ENCODE measurements around the gene PTTG1IP2. TPM values are rescaled to one million over a fixed set of nuclear protein-coding genes. Genes with fewer than 3 reads are reported as not detected.

The PTTG1IP2 gene
- polyA plus RNA-seq, 2 of the 4 experiments (the other 2 are of a cell fraction): not detected

DNA sequence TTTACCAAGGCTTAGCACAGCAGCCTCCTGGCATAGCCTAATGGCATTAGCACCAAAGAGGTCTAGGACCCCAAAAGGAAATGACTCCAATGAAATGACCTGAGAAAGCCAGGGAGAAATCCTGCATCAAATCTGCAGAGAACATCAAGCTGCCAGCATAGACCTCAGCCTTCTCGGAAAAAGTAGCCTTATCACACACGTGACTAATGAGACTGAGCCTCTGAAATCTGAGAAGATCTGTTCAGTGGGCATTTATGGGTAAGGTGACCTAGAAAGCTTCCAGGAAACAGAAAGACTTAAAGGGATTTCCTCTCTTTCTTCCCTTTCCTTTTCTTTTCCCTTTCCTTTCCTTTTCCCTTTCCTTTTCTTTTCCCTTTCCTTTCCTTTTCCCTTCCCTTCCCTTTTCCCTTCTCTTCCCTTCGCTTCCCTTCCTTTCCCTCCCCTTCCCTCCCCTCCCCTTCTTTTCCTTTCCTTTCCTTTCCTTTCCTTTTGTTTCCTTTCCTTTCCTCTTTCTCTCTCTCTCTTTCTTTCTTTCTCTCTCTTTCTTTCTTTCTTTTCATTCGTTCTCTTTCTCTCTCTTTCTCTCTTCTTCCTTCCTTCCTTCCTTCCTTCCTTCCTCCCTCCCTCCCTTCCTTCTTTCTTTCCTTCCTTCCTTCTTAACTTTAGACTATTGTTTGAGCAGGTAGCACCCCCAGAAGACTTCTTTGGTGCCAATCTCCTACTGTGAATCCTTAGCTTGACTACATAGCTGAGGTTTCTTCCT is 23.1 kb upstream of the PTTG1IP2 start:
- no peak for TF ChIP-seq EP300 (IDR thresholded peaks at IDR 0.05)
- no peak for TF ChIP-seq RCOR1 (IDR thresholded peaks at IDR 0.05; ENCODE audit: low read depth, low read length)
- no peak for TF ChIP-seq NR3C1 (IDR thresholded peaks at IDR 0.05)
- TF ChIP-seq, protein P1, sequence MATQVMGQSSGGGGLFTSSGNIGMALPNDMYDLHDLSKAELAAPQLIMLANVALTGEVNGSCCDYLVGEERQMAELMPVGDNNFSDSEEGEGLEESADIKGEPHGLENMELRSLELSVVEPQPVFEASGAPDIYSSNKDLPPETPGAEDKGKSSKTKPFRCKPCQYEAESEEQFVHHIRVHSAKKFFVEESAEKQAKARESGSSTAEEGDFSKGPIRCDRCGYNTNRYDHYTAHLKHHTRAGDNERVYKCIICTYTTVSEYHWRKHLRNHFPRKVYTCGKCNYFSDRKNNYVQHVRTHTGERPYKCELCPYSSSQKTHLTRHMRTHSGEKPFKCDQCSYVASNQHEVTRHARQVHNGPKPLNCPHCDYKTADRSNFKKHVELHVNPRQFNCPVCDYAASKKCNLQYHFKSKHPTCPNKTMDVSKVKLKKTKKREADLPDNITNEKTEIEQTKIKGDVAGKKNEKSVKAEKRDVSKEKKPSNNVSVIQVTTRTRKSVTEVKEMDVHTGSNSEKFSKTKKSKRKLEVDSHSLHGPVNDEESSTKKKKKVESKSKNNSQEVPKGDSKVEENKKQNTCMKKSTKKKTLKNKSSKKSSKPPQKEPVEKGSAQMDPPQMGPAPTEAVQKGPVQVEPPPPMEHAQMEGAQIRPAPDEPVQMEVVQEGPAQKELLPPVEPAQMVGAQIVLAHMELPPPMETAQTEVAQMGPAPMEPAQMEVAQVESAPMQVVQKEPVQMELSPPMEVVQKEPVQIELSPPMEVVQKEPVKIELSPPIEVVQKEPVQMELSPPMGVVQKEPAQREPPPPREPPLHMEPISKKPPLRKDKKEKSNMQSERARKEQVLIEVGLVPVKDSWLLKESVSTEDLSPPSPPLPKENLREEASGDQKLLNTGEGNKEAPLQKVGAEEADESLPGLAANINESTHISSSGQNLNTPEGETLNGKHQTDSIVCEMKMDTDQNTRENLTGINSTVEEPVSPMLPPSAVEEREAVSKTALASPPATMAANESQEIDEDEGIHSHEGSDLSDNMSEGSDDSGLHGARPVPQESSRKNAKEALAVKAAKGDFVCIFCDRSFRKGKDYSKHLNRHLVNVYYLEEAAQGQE (IDR thresholded peaks at IDR 0.05): no peak
- no peak for TF ChIP-seq HMGXB4 (CRISPR knock-in tag; IDR thresholded peaks at IDR 0.05; ENCODE audit: borderline replicate concordance)
- no peak for TF ChIP-seq ELK1 (IDR thresholded peaks at IDR 0.05; ENCODE audit: low read depth, low read length)
- TF ChIP-seq MAZ (IDR thresholded peaks at IDR 0.05; ENCODE audit: borderline replicate concordance, low read depth, low read length): no peak
- TF ChIP-seq BHLHE40 (IDR thresholded peaks at IDR 0.05; ENCODE audit: low read depth, low read length): no peak
- TF ChIP-seq ZC3H11A (IDR thresholded peaks at IDR 0.05): no peak
- no peak for TF ChIP-seq MYC (IDR thresholded peaks at IDR 0.05; ENCODE audit: borderline replicate concordance, low read length)
- ChIA-PET CTCF (interaction anchor here (1.5 to 1.7 kb wide), 2 partner anchors 9 to 18 kb away, joined by 3 to 6 read pairs; no protein-coding TSS in a partner anchor), POLR2A (no interaction called here)
- H3K9me3 ChIP-seq: no peaks in the 10 kb centered on the region
- H3K4me1 ChIP-seq: no peaks in the 10 kb centered on the region
- no peak overlapping the region for H3K4me3 ChIP-seq
- H3K27ac ChIP-seq: no peak overlapping the region
- ATAC-seq (no peak), FAIRE-seq (no peak), DNase-seq (ENCODE audit: low read depth in 1 of 2, low spot score in 1 of 2) (no peak)
- H3K4me2 ChIP-seq: no peak overlapping the region
- 2% methylated on average over 4 of the region's 4 CpGs for WGBS (ENCODE audit: missing lambda C conversion rate)

- H3K4me2 ChIP-seq: no peak overlapping the region
Measured at GRCh38 chr7:90453259-90453891, 16.1 kb upstream of the PTTG1IP2 start.

More at GRCh38 chr7:90453259-90453891, 16.1 kb upstream of the PTTG1IP2 start:
- ATAC-seq (no peak), FAIRE-seq (no peak), DNase-seq (ENCODE audit: low read depth in 1 of 2, low spot score in 1 of 2) (no peak)
- POLR2A ChIA-PET: no interaction called here
- Histone ChIP-seq H3K4me1 (no peaks in the 10 kb centered on the region), H3K4me3 (no peak overlapping the region), H3K9me3 (no peaks in the 10 kb centered on the region), H3K27ac (no peak overlapping the region)
- TF ChIP-seq FOXS1 (CRISPR knock-in tag; IDR thresholded peaks at IDR 0.05) (no peak), RFX5 (IDR thresholded peaks at IDR 0.05) (no peak), MAZ (IDR thresholded peaks at IDR 0.05; ENCODE audit: borderline replicate concordance, low read depth, low read length) (no peak), ZC3H11A (IDR thresholded peaks at IDR 0.05) (no peak), CBX2 (IDR thresholded peaks at IDR 0.05; ENCODE audit: borderline replicate concordance, low read depth) (no peak)
- TF ChIP-seq, protein P1 (IDR thresholded peaks at IDR 0.05): no peak
- CTCF ChIA-PET: interaction anchor here (1.5 kb wide), 1 partner anchor 581 kb away, joined by 4 read pairs; no protein-coding TSS in a partner anchor

Data from A549 (cell line).